Stomach (tissue), 19 donors: ENCODE results near the gene OR52H1. TPM values are rescaled to one million over a fixed set of nuclear protein-coding genes. Genes with fewer than 3 reads are reported as not detected.

Experiments
- DNase-seq, 2 donors: peaks; one replicate each; pipeline versions ENCODE4 v3.0.0 to v3.0.0-alpha.2; 2013 to 2019
- H3K27ac ChIP-seq, 5 donors: fragments of 200-600 bp in 4 of 5; sonication (generic) in 4 of 5; one replicate each; pipeline ENCODE4 v1.5.1; 2013 to 2019; ENCODE audit warnings: mild to moderate bottlenecking in 1 of 5, moderate library complexity in 1 of 5
- H3K27me3 ChIP-seq, 3 donors: fragments of 200-600 bp; sonication (generic); one replicate each; pipeline ENCODE4 v1.5.1; 2017 to 2019; ENCODE audit warnings: mixed run types in 1 of 3
- H3K36me3 ChIP-seq, 4 donors: fragments of 200-600 bp; sonication (generic); 1 replicate in 3 of 4; 2 replicates in 1 of 4; pipeline ENCODE4 v1.5.1; 2016 to 2019
- H3K4me1 ChIP-seq, 4 donors: fragments of 200-600 bp; sonication (generic); one replicate each; pipeline ENCODE4 v1.5.1; 2016 to 2019
- H3K4me3 ChIP-seq, 4 donors: fragments of 200-600 bp; sonication (generic) in 3 of 4; one replicate each; pipeline ENCODE4 v1.5.1; 2016 to 2019; ENCODE audit warnings: mild to moderate bottlenecking in 1 of 4
- H3K9me3 ChIP-seq, 4 donors: fragments of 200-600 bp; sonication (generic); one replicate each; pipeline ENCODE4 v1.5.1; 2016 to 2019
- CTCF ChIP-seq, 7 experiments: fragments of 450-650 bp in 4 of 7; fragments of 200-600 bp in 3 of 7; sonication (generic) in 3 of 7; IDR thresholded peaks; one replicate each; pipeline ENCODE4 v1.5.1; 2016 to 2019; ENCODE audit warnings: antibody characterized with exemption in 7 of 7, control low read depth in 2 of 7, mild to moderate bottlenecking in 1 of 7
- EP300 ChIP-seq: sonication (generic); formaldehyde crosslinking; IDR thresholded peaks from one replicate; pipeline ENCODE4 v1.6.1; 2017; ENCODE audit warnings: antibody characterized with exemption
- POLR2A ChIP-seq, 4 donors: fragments of 450-650 bp; IDR thresholded peaks; one replicate each; pipeline ENCODE4 v1.6.1; 2016; ENCODE audit warnings: antibody characterized with exemption in 4 of 4, control low read depth in 2 of 4, mild to moderate bottlenecking in 1 of 4, moderate library complexity in 1 of 4
- POLR2AphosphoS5 ChIP-seq, 3 donors: sonication (generic); formaldehyde crosslinking; IDR thresholded peaks; one replicate each; pipeline ENCODE4 v1.6.1; 2016; ENCODE audit warnings: antibody characterized with exemption in 3 of 3
- WGBS, 5 donors: extraction: QIAGEN DNeasy Blood & Tissue Kit in 3 of 5; methylation state at CpG; one replicate each; pipeline versions ENCODE4 v1.1.5 to v1.1.7; 2013 to 2018; 5-methylcytosine and 5-hydroxymethylcytosine counted together
- intact Hi-C: fragments of 100-400 bp; cut with DNase I; formaldehyde crosslinking; loops from one replicate; pipeline ENCODE4 v1.15.1; 2023; ENCODE audit warnings: low total_unique reads
- long read RNA-seq, 10 donors: transcript quantifications; one replicate each; lab custom pipeline, GENCODE V29; 2026
- polyA plus RNA-seq, 3 donors: library from polyadenylated mRNA; stranded (reverse); fragments of 200-250 nt; gene quantifications; one replicate each; pipeline ENCODE4 v1.2.3, GENCODE V29; 2013
- total RNA-seq, 5 donors: library from RNA; depleted of rRNA; stranded (reverse); fragments of >200 nt; gene quantifications; one replicate each; pipeline versions ENCODE4 v1.1.0 to v1.2.3, GENCODE V29; 2014 to 2016
- donor health status: healthy with polysubstance abuse.
- donor health status: Bipolar disorder and iron deficiency.
- donor health status: healthy.

The OR52H1 gene
- total RNA-seq (10 to 100 TPM in 1 of 5 donors, 1 to 10 TPM in 1, under 1 TPM in 1, not detected in 2; 0.58 to 21.0 (median 1.3) TPM), polyA plus RNA-seq (not detected)
- long read RNA-seq, donor 1: 0 reads
- long read RNA-seq, donor 2: 0 reads
- long read RNA-seq, donor 3: 0 reads
- long read RNA-seq, donor 4: 0 reads
- long read RNA-seq, donor 5: 0 reads
- long read RNA-seq, donor 6: 0 reads
- long read RNA-seq, donor 7: 0 reads
- long read RNA-seq, donor 8: 0 reads
- long read RNA-seq, donor 9: 0 reads
- long read RNA-seq, donor 10: 0 reads

DNA sequence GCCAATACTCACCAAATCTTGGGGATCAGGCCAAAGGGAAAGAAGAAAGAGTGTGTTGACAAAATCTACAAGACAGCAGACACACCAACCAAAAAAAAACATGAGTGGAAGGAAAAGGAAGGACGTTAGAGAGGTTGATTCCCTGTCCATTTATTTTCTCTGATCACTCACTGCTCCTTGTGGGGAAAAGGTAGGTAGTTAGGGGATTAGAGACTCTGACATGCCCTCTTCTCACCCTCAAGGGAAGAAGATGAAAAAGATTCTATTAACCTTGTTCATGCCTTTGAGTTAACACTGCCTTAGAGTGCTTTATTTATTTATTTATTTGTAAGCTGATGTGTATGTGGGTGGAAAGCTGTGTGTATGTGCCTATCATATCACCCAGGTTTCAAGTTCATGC lies at the start of gene OR52H1:
OR52H1 (minus strand) TSS at position 101 of the 400 bp plus-strand sequence. CDS start 3,035 bp downstream, outside the sequence.
- H3K9me3 ChIP-seq: no peaks in the 10 kb centered on the region
- TF ChIP-seq POLR2A (IDR thresholded peaks at IDR 0.05) (no peak), EP300 (no peak), POLR2AphosphoS5 (IDR thresholded peaks at IDR 0.05) (no peak), CTCF (IDR thresholded peaks at IDR 0.05) (no peak)
- no peak within 1 kb of the TSS for H3K27ac ChIP-seq
- no peak within 1 kb of the TSS for H3K4me3 ChIP-seq
- WGBS, 5 donors: 26 to 50% (median 39%) methylated on average over 1 of the region's 1 CpG
- H3K4me1 ChIP-seq: no peaks in the 10 kb centered on the region
- H3K27me3 ChIP-seq: no peaks in the 10 kb centered on the region
- H3K36me3 ChIP-seq: no peaks in the 10 kb centered on the region
- no peak for DNase-seq
- intact Hi-C loops: no loop called here

DNA sequence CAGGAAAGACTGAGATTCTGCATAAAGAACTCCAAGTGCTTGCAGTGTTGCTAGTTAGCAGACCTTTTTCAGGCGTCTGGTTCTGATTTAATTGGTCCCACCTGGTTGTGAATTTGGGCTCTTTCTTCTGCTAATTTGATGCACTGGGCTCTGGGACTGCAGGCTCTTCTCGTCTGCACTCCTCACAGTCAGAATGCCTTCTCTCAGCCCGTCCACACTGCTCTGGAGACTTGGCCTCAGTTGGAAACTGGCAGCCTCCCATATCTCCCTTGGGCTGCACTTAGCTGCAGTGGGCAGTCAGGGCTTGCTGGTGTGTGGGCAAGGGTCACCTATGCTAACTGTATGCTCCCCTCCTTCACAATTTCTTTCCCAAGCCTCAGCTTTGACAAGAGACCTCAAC lies 49.6 kb upstream of the OR52H1 start:
- 46 to 60% (median 50%) methylated on average over 3 of the region's 3 CpGs for WGBS, 5 donors
- TF ChIP-seq CTCF (IDR thresholded peaks at IDR 0.05) (no peak), EP300 (no peak), POLR2A (IDR thresholded peaks at IDR 0.05) (no peak), POLR2AphosphoS5 (IDR thresholded peaks at IDR 0.05) (no peak)
- H3K27me3 ChIP-seq: no peaks in the 10 kb centered on the region

DNA sequence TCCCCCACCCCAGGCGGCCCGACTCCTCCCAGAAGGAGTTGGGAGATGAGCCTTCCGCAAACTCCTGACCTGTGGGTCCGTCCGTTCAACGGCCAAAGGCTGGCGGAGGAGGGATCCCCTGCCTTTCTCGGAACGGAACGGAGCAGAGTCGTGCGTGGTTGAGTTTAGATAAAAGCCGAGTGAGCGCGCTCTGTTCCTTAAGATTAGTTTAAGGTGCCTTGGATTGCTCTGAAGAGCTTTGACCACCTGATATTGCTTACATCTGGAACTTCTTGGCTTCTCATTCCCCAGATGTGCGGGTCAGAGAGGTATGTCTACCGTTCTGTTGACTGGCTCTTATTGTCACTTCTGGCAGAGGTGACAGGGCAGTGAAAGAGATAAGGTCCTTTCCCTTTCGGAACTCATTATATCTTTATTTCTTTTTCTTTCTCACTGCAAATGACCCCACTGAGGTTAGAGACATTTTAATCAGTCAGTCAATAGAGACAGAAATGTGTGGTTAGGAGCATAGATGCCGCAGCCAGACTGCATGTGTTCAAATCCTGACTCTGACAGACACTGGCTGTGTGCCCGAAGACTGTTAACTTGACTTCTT lies 48.4 kb upstream of the OR52H1 start, which contains the start of gene TRIM6:
TRIM6 (plus strand) TSS at position 31 of the 595 bp plus-strand sequence; CDS start at position 292, 261 bp downstream.
- Histone ChIP-seq H3K27me3 (no peaks in the 10 kb centered on the region), H3K27ac (peak within 1 kb of the TSS in 3 of 5 donors; percentile 63 to 80 (median 64)), H3K36me3 (no peaks in the 10 kb centered on the region), H3K9me3 (no peaks in the 10 kb centered on the region), H3K4me3 (peak within 1 kb of the TSS; percentile 45 to 55 (median 48)), H3K4me1 (peaks cover 5 to 29% (median 21%) of the 10 kb centered on the region in 4 donors)
- WGBS, 5 donors: 3 to 8% (median 6%) methylated on average over 20 of the region's 20 CpGs
- peak; percentile 35 to 76 for DNase-seq
- TF ChIP-seq EP300: no peak
- TF ChIP-seq POLR2A (IDR thresholded peaks at IDR 0.05): no peak
- intact Hi-C loops: no loop called here

More for the DNA sequence above, 49.6 kb upstream of the OR52H1 start:
- no peaks in the 10 kb centered on the region for H3K36me3 ChIP-seq
- no peaks in the 10 kb centered on the region for H3K9me3 ChIP-seq
- H3K27ac ChIP-seq: no peak overlapping the region
- no peak overlapping the region for H3K4me3 ChIP-seq
- H3K4me1 ChIP-seq: peaks cover 5 to 29% (median 21%) of the 10 kb centered on the region in 4 donors
- intact Hi-C loops: no loop called here
- DNase-seq: no peak

GRCh38 chr11:5593146-5593545 lies 44.8 kb upstream of the OR52H1 start:
- H3K27me3 ChIP-seq: no peaks in the 10 kb centered on the region
- H3K36me3 ChIP-seq: peaks cover 0 to 5% (median 0%) of the 10 kb centered on the region in 4 donors
- no peak overlapping the region for H3K4me3 ChIP-seq
- 20 to 36% (median 26%) methylated on average over 1 of the region's 1 CpG for WGBS, 5 donors
- DNase-seq: no peak
- intact Hi-C loops: no loop called here
- H3K4me1 ChIP-seq: peaks cover 5 to 19% (median 9%) of the 10 kb centered on the region in 4 donors
- H3K27ac ChIP-seq: no peak overlapping the region
- TF ChIP-seq EP300: no peak
- TF ChIP-seq POLR2AphosphoS5 (IDR thresholded peaks at IDR 0.05): no peak
- no peak for TF ChIP-seq CTCF (IDR thresholded peaks at IDR 0.05)
- no peak for TF ChIP-seq POLR2A (IDR thresholded peaks at IDR 0.05)
- H3K9me3 ChIP-seq: no peaks in the 10 kb centered on the region
